Measurements from ENCODE around the gene CRHR2.

Gene CRHR2

DNA sequence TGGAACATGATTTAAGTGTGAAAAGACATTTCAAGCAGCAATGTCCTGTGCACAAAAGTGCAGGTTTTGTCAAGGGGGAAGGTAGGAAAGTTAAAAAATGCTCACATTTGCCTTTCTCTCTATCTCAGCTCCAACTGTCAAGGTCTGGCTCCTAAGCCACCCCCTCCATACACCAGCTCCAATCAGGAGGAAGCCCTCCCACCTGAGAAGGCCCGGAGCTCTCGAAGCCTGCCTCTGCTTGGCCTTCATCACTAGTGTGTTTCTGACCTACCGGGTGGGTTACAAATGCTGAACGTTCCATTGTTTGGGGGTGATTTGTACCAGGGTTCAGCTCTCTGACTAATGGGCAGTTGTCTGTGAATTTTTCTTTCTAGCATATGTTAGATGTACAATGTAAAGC is 14.2 kb downstream of the CRHR2 start:
- Histone ChIP-seq H3K4me3 (ENCODE audit: low read depth, low read length) (no peak overlapping the region), H2AK5ac (ENCODE audit: low read length) (no peak overlapping the region), H3K4ac (ENCODE audit: low read depth, low read length) (no peak overlapping the region), H3K36me3 (ENCODE audit: control insufficient read depth in 1 of 2, insufficient read depth in 2 of 2, low read length in 2 of 2) (no peaks in the 10 kb centered on the region), H2AFZ (ENCODE audit: insufficient read depth, low read length, poor library complexity) (no peak overlapping the region), H3K23ac (ENCODE audit: low read length) (no peak overlapping the region), H2BK12ac (ENCODE audit: low read length) (no peak overlapping the region), H3K27ac (ENCODE audit: low read depth, low read length) (no peak overlapping the region), H3K18ac (ENCODE audit: low read length) (no peak overlapping the region), H3K79me2 (ENCODE audit: control insufficient read depth, insufficient read depth, low read length, poor library complexity) (no peaks in the 10 kb centered on the region), H3K79me1 (ENCODE audit: low read length) (no peaks in the 10 kb centered on the region), H4K91ac (ENCODE audit: low read depth, low read length) (no peak overlapping the region), H3K9me3 (ENCODE audit: insufficient read depth, low read depth, low read length) (no peaks in the 10 kb centered on the region), H3K9ac (ENCODE audit: low read length) (no peak overlapping the region), H4K8ac (ENCODE audit: low read depth, low read length) (no peak overlapping the region), H2BK120ac (ENCODE audit: insufficient read depth, low read length, poor library complexity) (no peak overlapping the region), H3K27me3 (ENCODE audit: insufficient read depth, low read length) (no peaks in the 10 kb centered on the region), H4K12ac (ENCODE audit: low read depth, low read length) (no peak overlapping the region), H3K14ac (ENCODE audit: low read length) (no peak overlapping the region), H3K4me2 (ENCODE audit: low read length) (no peak overlapping the region), H3K4me1 (ENCODE audit: control insufficient read depth in 1 of 2, insufficient read depth in 2 of 2, low read length in 2 of 2) (no peaks in the 10 kb centered on the region), H2BK5ac (ENCODE audit: low read depth, low read length, poor library complexity) (no peak overlapping the region)
- DNase-seq = no peak
- no CpG with 5 or more reads among the region's 4 CpGs for WGBS (ENCODE audit: extremely low coverage, insufficient coverage, insufficient read length)

- Histone ChIP-seq H3K18ac (ENCODE audit: low read length) (no peak overlapping the region), H3K9me3 (ENCODE audit: insufficient read depth, low read depth, low read length) (no peaks in the 10 kb centered on the region), H2BK5ac (ENCODE audit: low read depth, low read length, poor library complexity) (no peak overlapping the region), H3K4me2 (ENCODE audit: low read length) (no peak overlapping the region), H3K79me1 (ENCODE audit: low read length) (no peaks in the 10 kb centered on the region), H2BK120ac (ENCODE audit: insufficient read depth, low read length, poor library complexity) (no peak overlapping the region), H2BK12ac (ENCODE audit: low read length) (no peak overlapping the region), H4K8ac (ENCODE audit: low read depth, low read length) (no peak overlapping the region), H3K79me2 (ENCODE audit: control insufficient read depth, insufficient read depth, low read length, poor library complexity) (no peaks in the 10 kb centered on the region), H3K27ac (ENCODE audit: low read depth, low read length) (no peak overlapping the region), H3K23ac (ENCODE audit: low read length) (no peak overlapping the region), H4K91ac (ENCODE audit: low read depth, low read length) (no peak overlapping the region), H2AK5ac (ENCODE audit: low read length) (no peak overlapping the region), H4K12ac (ENCODE audit: low read depth, low read length) (no peak overlapping the region), H3K27me3 (ENCODE audit: insufficient read depth, low read length) (no peaks in the 10 kb centered on the region), H3K4me1 (ENCODE audit: control insufficient read depth in 1 of 2, insufficient read depth in 2 of 2, low read length in 2 of 2) (no peaks in the 10 kb centered on the region), H3K36me3 (ENCODE audit: control insufficient read depth in 1 of 2, insufficient read depth in 2 of 2, low read length in 2 of 2) (no peaks in the 10 kb centered on the region), H3K4me3 (ENCODE audit: low read depth, low read length) (no peak overlapping the region), H3K14ac (ENCODE audit: low read length) (no peak overlapping the region), H3K9ac (ENCODE audit: low read length) (no peak overlapping the region), H2AFZ (ENCODE audit: insufficient read depth, low read length, poor library complexity) (no peak overlapping the region), H3K4ac (ENCODE audit: low read depth, low read length) (no peak overlapping the region)
- WGBS (ENCODE audit: extremely low coverage, insufficient coverage, insufficient read length) = no CpG with 5 or more reads among the region's 3 CpGs
- no peak for DNase-seq
These were observed 15.1 kb downstream of the CRHR2 start for GRCh38 chr7:30667172-30667571.

DNA sequence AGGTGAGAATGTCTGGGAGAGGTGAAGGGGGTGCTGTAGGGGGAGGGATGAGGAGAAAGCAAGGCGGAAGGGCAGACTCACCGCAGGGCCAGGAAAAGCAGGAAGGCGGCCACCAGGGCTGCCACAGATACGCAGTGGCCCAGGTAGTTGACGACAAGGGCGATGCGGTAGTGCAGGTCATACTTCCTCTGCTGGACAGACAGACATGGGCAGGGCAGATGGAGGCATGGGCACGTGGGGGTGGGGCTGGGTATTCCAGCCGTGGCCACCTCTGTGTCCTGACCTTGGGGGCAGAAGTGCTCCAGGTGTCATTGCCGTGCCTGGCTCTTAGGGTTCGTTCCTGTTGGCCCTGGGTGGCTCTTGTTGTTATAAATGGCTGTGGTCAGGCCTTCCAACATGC is 16.8 kb downstream of the CRHR2 start:
- H2BK120ac ChIP-seq (ENCODE audit: insufficient read depth, low read length, poor library complexity) = no peak overlapping the region
- H3K27me3 ChIP-seq (ENCODE audit: insufficient read depth, low read length) = no peaks in the 10 kb centered on the region
- no peak overlapping the region for H3K9ac ChIP-seq (ENCODE audit: low read length)
- H2BK5ac ChIP-seq (ENCODE audit: low read depth, low read length, poor library complexity) = no peak overlapping the region
- peaks cover 3% of the 10 kb centered on the region for H3K9me3 ChIP-seq (ENCODE audit: insufficient read depth, low read depth, low read length)
- H3K4me3 ChIP-seq (ENCODE audit: low read depth, low read length) = no peak overlapping the region
- H4K8ac ChIP-seq (ENCODE audit: low read depth, low read length) = no peak overlapping the region
- no peak overlapping the region for H2AK5ac ChIP-seq (ENCODE audit: low read length)
- H4K91ac ChIP-seq (ENCODE audit: low read depth, low read length) = no peak overlapping the region
- H3K79me1 ChIP-seq (ENCODE audit: low read length) = no peaks in the 10 kb centered on the region
- no peak overlapping the region for H3K4me2 ChIP-seq (ENCODE audit: low read length)
- no peaks in the 10 kb centered on the region for H3K4me1 ChIP-seq (ENCODE audit: control insufficient read depth in 1 of 2, insufficient read depth in 2 of 2, low read length in 2 of 2)
- no peak overlapping the region for H3K23ac ChIP-seq (ENCODE audit: low read length)
- no peaks in the 10 kb centered on the region for H3K36me3 ChIP-seq (ENCODE audit: control insufficient read depth in 1 of 2, insufficient read depth in 2 of 2, low read length in 2 of 2)
- H2AFZ ChIP-seq (ENCODE audit: insufficient read depth, low read length, poor library complexity) = no peak overlapping the region
- no peaks in the 10 kb centered on the region for H3K79me2 ChIP-seq (ENCODE audit: control insufficient read depth, insufficient read depth, low read length, poor library complexity)
- DNase-seq = no peak
- no peak overlapping the region for H3K18ac ChIP-seq (ENCODE audit: low read length)
- WGBS (ENCODE audit: extremely low coverage, insufficient coverage, insufficient read length) = no CpG with 5 or more reads among the region's 11 CpGs
- H3K27ac ChIP-seq (ENCODE audit: low read depth, low read length) = no peak overlapping the region
- no peak overlapping the region for H3K14ac ChIP-seq (ENCODE audit: low read length)
- H3K4ac ChIP-seq (ENCODE audit: low read depth, low read length) = no peak overlapping the region
- H2BK12ac ChIP-seq (ENCODE audit: low read length) = no peak overlapping the region
- H4K12ac ChIP-seq (ENCODE audit: low read depth, low read length) = no peak overlapping the region

DNA sequence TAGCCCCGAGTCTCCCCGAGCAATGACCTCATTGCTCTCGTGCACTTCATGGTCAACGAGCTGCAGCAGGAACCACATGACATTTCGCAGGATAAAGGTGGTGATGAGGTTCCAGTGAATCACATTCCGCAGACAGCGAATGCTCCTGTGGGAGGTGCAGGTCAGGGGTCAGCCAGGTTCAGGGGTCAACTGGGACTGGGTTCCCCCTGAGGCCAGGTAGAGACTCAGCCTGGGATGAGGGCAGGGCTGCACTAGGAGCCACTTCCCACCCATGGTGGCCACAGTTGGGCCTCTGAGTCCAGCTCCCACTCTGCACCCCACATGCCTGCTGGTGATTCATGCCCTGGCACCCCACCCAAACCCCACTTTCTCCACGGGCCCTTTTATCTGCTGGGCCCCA is 17.2 kb downstream of the CRHR2 start:
- no peak for DNase-seq
- no peak overlapping the region for H2BK5ac ChIP-seq (ENCODE audit: low read depth, low read length, poor library complexity)
- H4K91ac ChIP-seq (ENCODE audit: low read depth, low read length) = no peak overlapping the region
- H3K36me3 ChIP-seq (ENCODE audit: control insufficient read depth in 1 of 2, insufficient read depth in 2 of 2, low read length in 2 of 2) = no peaks in the 10 kb centered on the region
- H3K4me3 ChIP-seq (ENCODE audit: low read depth, low read length) = no peak overlapping the region
- H3K9ac ChIP-seq (ENCODE audit: low read length) = no peak overlapping the region
- no peak overlapping the region for H4K8ac ChIP-seq (ENCODE audit: low read depth, low read length)
- no peak overlapping the region for H3K4ac ChIP-seq (ENCODE audit: low read depth, low read length)
- H3K27me3 ChIP-seq (ENCODE audit: insufficient read depth, low read length) = no peaks in the 10 kb centered on the region
- H3K23ac ChIP-seq (ENCODE audit: low read length) = no peak overlapping the region
- H2AFZ ChIP-seq (ENCODE audit: insufficient read depth, low read length, poor library complexity) = no peak overlapping the region
- no CpG with 5 or more reads among the region's 8 CpGs for WGBS (ENCODE audit: extremely low coverage, insufficient coverage, insufficient read length)
- no peak overlapping the region for H3K18ac ChIP-seq (ENCODE audit: low read length)
- no peak overlapping the region for H2BK12ac ChIP-seq (ENCODE audit: low read length)
- no peak overlapping the region for H2AK5ac ChIP-seq (ENCODE audit: low read length)
- H3K9me3 ChIP-seq (ENCODE audit: insufficient read depth, low read depth, low read length) = peaks cover 3% of the 10 kb centered on the region
- no peaks in the 10 kb centered on the region for H3K79me2 ChIP-seq (ENCODE audit: control insufficient read depth, insufficient read depth, low read length, poor library complexity)
- H3K14ac ChIP-seq (ENCODE audit: low read length) = no peak overlapping the region
- H4K12ac ChIP-seq (ENCODE audit: low read depth, low read length) = no peak overlapping the region
- no peak overlapping the region for H2BK120ac ChIP-seq (ENCODE audit: insufficient read depth, low read length, poor library complexity)
- H3K4me1 ChIP-seq (ENCODE audit: control insufficient read depth in 1 of 2, insufficient read depth in 2 of 2, low read length in 2 of 2) = no peaks in the 10 kb centered on the region
- no peak overlapping the region for H3K27ac ChIP-seq (ENCODE audit: low read depth, low read length)
- H3K79me1 ChIP-seq (ENCODE audit: low read length) = no peaks in the 10 kb centered on the region
- no peak overlapping the region for H3K4me2 ChIP-seq (ENCODE audit: low read length)

All from trophoblast cell (in vitro differentiated cells and primary cell).